ENCODE results near the gene MMP15.

DNA sequence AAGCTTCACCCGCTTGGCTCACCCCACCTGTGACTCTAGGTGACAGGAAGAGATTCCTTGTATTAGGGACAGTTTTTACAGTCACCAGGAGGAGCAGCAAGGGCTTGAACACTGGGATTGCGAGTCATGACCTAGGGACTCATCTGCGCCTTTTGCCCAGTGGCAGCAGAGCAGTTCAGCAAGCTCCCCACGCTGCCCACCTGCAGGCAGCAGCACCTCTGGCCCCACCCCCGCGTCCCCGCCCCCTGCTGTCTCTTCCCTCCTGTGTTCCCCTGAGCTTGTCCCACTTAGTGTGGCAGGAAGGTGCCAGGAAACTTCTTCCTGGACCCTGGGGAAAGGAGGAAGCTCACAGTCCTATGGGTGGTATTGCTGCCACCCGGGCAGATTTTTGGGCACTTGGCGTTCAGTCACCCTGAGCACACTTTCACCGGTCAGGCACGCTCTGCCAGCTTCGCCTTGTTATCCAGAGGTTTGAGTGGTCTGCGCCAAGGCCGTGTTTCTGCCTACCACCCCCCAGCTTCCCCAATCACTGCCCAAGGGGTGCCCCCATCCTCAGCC, 8.7 kb downstream of the MMP15 start:
- no peak for TF ChIP-seq CTCF (IDR thresholded peaks at IDR 0.05)
- no peak for TF ChIP-seq POLR2A (IDR thresholded peaks at IDR 0.05)

Data from lower leg skin (tissue), 3 donors.